PC-9 (cell line): ENCODE results near the gene DPM2.

Experiments
- CTCF ChIP-seq: fragments of 200-600 bp; sonication (generic); conservative IDR thresholded peaks from 2 replicates; pipeline ENCODE4 v1.6.1; 2017; ENCODE audit warnings: mixed run types, antibody characterized with exemption, mild to moderate bottlenecking, moderate library complexity
- EZH2 ChIP-seq: fragments of 200-600 bp; sonication (generic); IDR thresholded peaks from 2 replicates; pipeline ENCODE4 v1.8.0; 2017; ENCODE audit warnings: antibody characterized with exemption, low read depth

GRCh38 chr9:127943011-127943662 is 5.5 kb upstream of the DPM2 start:
- TF ChIP-seq CTCF (no peak), EZH2 (no peak)
